ENCODE data around the gene RTP1.

RTP1 gene

DNA sequence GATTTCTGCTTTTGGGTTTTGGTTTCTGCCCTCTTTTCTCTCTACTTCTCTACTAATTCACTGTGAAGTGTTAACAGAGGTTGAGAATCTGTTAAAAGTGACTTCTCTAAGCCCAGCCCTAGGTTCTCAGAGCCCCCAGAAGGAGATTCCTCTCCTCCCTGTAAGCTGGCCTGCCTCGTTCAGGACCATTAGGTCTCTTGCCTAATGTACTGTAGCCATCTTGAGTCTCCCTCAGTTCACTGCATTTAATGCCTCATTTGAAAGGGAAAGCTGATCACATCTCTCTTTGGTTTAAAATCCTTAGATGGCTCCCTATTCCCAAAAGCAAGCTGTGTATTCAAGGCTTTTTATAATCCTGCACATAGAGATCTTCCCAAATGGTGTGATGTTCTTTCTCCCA lies 16.3 kb downstream of the RTP1 start:
- DNase-seq (ENCODE audit: low read depth), result no peak
- H3K4me3 ChIP-seq (replicated peaks; ENCODE audit: low read depth, low read length), result no peak overlapping the region
- TF ChIP-seq, protein P1, sequence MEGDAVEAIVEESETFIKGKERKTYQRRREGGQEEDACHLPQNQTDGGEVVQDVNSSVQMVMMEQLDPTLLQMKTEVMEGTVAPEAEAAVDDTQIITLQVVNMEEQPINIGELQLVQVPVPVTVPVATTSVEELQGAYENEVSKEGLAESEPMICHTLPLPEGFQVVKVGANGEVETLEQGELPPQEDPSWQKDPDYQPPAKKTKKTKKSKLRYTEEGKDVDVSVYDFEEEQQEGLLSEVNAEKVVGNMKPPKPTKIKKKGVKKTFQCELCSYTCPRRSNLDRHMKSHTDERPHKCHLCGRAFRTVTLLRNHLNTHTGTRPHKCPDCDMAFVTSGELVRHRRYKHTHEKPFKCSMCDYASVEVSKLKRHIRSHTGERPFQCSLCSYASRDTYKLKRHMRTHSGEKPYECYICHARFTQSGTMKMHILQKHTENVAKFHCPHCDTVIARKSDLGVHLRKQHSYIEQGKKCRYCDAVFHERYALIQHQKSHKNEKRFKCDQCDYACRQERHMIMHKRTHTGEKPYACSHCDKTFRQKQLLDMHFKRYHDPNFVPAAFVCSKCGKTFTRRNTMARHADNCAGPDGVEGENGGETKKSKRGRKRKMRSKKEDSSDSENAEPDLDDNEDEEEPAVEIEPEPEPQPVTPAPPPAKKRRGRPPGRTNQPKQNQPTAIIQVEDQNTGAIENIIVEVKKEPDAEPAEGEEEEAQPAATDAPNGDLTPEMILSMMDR (IDR thresholded peaks at IDR 0.05; ENCODE audit: low read length, missing control alignments), result no peak

DNA sequence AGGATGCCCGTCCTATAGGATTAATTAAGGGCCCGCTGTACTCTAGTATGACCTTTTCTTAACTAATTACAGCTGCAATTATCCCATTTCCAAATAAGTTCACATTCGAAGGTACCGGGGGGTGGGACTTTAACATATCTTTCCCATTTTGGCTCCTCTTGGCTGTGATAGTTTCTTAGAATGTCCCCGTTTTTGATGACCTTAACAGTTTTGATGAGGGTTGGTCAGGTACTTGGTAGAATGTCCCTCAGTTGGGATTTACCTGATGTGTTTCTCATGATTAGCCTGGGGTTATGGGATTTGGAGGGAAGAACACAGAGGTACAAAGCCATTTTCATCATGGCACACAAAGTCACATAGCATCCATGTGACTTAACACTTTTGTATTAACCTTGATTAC lies 18.2 kb downstream of the RTP1 start:
- H3K4me3 ChIP-seq (replicated peaks; ENCODE audit: low read depth, low read length), result no peak overlapping the region
- no peak for DNase-seq (ENCODE audit: low read depth)
- TF ChIP-seq, protein P1 (IDR thresholded peaks at IDR 0.05; ENCODE audit: low read length, missing control alignments), result no peak

DNA sequence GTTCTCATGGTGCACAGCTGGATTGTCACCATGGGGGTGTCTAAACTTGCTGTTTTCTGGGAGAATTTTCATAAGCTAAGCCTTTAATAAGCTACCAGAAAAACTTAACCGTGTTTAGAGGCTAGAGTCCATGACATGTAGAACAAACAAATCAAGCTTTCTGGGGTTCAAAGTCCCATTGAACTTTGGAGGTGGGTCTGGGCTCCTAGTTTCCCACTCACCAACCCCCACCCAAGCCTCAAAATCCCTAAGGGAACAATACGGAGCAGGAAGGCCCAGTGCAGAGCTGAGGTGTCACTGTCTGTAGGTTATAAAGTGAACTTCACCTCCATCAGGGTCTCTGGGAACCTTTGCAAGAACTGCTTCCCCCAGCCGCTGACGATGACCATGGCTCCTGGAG lies 25.5 kb downstream of the RTP1 start:
- no peak overlapping the region for H3K4me3 ChIP-seq (replicated peaks; ENCODE audit: low read depth, low read length)
- TF ChIP-seq, protein P1 (IDR thresholded peaks at IDR 0.05; ENCODE audit: low read length, missing control alignments), result no peak
- DNase-seq (ENCODE audit: low read depth), result no peak

DNA sequence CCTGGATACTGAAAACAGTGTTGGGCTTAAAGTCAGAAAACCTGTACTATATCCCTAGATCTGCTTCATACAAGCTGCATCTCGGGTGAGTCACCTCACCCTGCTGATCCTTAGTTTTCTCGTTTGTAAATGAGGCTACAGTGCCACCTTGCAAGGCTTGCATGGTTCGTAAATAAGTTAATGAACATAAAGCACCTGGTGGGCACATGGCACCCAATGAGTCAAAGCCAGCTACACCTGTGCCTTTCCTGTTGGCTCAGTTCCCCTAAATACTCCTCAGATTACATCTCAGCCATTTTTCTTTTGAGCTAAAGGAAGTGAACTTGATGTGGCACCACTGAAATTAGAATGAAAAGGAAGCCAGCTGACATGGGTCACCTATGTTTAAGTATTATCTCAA lies 26.5 kb downstream of the RTP1 start:
- H3K4me3 ChIP-seq (replicated peaks; ENCODE audit: low read depth, low read length), result no peak overlapping the region
- no peak for DNase-seq (ENCODE audit: low read depth)
- TF ChIP-seq, protein P1 (IDR thresholded peaks at IDR 0.05; ENCODE audit: low read length, missing control alignments), result no peak

DNA sequence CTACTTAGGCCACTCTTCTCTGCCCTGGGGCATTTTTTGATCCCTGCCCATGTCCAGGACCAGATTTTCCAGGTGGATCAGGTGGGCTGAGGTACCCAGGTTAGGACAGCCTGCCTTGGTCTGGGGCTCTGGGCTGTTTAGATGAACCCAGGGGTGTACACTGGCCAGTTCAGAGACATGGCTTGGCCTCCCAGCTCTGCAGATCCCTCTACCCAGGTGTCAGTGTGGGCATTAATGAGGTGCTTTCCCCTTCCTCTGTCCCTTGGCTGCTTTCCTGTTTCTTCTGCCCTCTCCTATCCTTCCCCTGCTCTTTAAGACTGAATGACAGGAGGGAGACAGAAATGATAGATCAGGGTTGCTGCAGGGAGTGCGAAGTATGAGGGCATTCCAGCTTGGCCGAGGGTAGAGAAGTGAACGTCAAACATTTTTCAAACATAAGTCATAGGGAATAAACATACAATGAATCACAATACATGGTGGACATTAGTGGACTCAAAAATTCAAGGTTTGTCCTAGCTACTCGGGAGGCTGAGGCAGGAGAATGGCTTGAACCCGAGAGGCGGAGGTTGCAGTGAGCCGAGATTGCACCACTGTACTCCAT lies 30.5 kb downstream of the RTP1 start:
- TF ChIP-seq, protein P1 (IDR thresholded peaks at IDR 0.05; ENCODE audit: low read length, missing control alignments), result no peak
- DNase-seq (ENCODE audit: low read depth), result peak; percentile 67
- no peak overlapping the region for H3K4me3 ChIP-seq (replicated peaks; ENCODE audit: low read depth, low read length)

DNA sequence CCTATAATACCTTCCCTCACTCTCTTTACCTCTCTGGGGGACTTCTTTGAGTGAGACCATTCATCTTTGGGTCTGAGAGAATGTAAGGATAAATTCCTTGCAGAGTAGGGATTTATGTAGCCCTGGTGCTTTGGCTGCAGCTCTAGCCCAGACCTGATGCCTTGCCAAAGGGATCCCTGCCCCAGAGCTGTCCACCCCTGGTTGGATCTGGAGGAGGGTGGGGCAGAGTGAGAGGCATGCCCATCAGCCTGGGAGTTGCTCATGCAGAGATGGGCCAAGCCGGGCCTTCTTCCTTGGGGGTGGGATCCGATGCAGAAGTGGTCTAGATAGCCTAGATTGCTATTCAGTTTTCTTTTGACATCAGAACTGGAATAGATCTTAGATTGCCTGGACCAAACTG lies 31.5 kb downstream of the RTP1 start:
- no peak for DNase-seq (ENCODE audit: low read depth)
- TF ChIP-seq, protein P1 (IDR thresholded peaks at IDR 0.05; ENCODE audit: low read length, missing control alignments), result no peak

DNA sequence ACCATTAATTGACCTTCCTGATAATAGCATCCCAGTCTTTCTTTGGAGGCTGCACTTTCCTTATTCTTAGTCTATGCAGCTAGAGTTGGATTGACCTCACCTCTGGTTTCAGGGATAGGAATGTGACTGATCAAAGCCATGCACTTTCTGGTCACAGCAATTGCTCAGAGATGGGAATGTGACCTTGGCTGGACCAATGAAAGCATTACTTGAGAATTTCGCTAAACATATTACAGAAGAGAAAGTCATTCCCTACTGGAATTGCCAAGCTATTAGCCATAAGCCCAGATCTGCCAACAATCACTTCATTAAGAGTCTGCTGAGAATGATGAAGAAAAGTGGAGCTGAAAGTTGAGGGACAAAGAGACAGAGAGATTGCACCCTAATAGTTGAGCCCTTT lies 32.7 kb downstream of the RTP1 start:
- DNase-seq (ENCODE audit: low read depth), result no peak

More for the DNA sequence above, 31.5 kb downstream of the RTP1 start:
- no peak overlapping the region for H3K4me3 ChIP-seq (replicated peaks; ENCODE audit: low read depth, low read length)

More for the DNA sequence above, 32.7 kb downstream of the RTP1 start:
- TF ChIP-seq, protein P1 (IDR thresholded peaks at IDR 0.05; ENCODE audit: low read length, missing control alignments), result no peak
- H3K4me3 ChIP-seq (replicated peaks; ENCODE audit: low read depth, low read length), result no peak overlapping the region

Measured in fibroblast of pulmonary artery (primary cell).